HG02610 (cell line): Measurements from ENCODE around the gene SRP9.
"Not testable (repeated sequence)": the region's sequence is repeated elsewhere in the genome, so short reads cannot be mapped to it uniquely, and the experiment has no call there.

Source experiments
- ATAC-seq: cut with Tn5 transposase; IDR thresholded peaks from one replicate; pipeline ENCODE4 v1.9.1; 2021; ENCODE audit warnings: mild to moderate bottlenecking, moderate library complexity; ENCODE audit not compliant: unreplicated experiment

Gene SRP9

DNA sequence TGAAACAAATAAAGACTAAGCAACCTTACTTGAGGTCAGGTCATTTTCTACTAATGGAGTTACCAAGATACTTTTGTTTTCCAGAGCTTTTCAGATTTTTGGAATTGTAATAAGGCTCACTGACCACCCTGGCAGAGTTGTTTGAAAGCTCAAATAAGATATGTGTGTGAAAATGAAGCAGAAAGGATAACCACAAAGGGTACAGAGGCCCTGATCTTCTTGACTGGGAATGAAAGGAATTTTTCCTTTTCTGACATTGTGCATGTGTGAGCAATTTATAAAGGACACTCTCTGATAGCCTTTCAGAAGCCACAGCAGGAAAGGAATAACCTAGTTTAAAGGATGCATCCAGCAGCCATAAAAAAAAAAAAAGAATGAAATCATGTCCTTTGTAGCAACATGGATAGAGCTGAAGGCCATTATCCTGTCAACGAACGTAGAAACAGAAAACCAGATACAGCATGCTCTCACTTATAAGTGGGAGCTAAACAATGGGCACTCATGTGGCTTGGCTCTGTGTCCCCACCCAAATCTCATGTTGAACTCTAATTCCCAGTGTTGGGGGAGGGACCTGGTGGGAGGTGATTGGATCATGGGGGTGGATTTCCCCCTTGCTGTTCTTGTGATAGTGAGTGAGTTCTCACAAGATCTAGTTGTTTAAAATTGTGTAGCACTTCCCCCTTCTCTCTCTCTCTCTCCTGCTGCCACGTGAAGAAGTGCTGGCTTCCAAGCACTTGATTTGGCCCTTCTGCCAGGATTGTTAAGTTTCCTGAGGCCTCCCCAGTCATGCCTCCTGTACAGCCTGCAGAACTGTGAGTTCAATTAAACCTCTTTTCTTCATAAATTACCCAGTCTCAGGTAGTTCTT is 3.1 kb upstream of the SRP9 start:
- no peak for ATAC-seq

DNA sequence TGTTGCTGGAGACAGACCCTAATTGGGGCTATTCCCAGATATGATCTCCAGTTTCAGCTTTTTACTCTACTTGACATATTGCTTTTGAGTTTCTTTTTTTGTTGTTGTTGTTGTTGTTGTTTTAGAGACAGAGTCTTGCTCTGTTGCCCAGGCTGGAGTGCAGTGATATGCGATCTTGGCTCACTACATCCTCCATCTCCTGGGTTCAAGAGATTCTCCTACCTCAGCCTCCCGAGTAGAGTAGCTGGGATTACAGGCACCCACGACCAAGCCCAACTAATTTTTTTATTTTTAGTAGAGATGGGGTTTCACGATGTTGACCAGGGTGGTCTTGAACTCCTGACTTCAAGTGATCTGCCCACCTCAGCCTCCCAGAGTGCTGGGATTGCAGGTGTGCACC is 1.3 kb upstream of the SRP9 start:
- no peak for ATAC-seq

DNA sequence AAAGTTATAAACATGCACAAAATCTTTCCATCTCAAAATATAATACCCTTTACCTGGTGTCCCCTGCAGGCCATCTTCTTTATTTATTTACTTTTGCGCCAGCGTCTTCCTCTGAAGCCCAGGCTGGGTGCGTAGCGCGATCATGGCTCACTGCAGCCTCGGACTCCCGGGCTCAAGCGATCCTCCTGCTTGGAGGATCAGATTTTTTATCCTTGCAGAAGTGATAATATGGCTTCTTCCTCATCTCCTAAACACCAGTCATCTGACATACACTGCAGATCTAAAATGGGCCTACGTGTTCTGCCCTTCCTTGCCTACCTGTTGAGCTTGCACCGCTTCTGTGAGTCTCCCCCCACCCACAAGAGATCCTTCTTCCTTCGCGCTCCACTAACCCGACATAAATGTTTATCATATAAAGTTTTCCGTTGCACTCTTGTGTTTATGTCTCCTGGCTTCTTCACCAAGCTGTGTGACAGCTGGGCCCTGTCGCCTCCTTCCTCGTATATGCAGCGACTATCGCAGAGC is 506 bp upstream of the SRP9 start:
- ATAC-seq = peak; percentile 10

DNA sequence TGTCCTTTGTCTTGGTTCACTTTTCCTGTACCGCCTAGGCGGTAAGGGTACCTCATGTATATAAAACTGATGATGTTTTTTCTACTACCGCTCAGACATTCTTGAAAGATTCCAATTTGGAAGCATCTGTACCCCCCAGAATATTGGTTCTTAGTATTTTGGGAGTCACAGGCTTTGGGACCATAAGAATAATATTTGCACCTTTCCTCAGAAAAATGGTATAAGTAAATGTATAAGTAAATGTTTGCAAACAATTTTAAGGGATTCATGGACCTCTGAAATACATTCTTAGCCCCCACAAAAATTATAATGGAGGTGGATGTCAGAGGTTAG is 677 bp downstream of the SRP9 start:
- ATAC-seq = no peak

DNA sequence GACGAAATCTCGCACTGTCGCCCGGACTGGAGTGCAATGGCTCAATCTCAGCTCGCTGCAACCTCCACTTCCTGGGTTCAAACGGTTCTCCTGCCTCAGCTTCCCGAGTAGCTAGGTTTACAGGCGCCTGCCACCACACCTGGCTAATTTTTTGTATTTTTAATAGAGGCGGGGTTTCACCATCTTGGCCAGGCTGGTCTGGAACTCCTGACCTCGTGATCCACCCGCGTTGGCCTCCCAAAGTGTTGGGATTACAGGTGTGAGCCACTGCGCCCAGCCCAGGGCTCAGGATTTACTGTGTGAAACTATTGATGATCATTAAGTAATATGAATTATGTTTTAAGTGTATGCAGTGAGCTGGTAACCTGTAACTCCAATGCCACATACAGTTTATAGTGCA is 1.5 kb downstream of the SRP9 start:
- ATAC-seq = not testable (repeated sequence)

DNA sequence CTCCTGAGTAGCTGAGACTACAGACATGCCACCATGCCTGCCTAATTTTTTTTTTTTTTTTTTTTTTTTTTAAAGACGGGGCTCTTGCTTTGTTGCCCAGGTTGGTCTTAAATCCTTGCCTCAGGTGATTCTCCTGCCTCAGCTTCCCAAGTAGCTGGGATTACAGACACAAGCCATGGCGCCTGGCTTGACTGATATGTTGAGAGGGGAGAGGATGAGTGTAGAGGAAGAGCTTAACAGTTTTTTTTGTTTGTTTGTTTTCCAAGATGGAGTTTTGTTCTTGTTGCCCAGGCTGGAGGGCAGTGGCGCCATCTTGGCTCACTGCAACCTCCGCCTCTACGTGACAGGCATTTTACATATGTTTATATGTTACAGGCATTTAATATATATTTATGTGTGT is 2.5 kb downstream of the SRP9 start:
- no peak for ATAC-seq

DNA sequence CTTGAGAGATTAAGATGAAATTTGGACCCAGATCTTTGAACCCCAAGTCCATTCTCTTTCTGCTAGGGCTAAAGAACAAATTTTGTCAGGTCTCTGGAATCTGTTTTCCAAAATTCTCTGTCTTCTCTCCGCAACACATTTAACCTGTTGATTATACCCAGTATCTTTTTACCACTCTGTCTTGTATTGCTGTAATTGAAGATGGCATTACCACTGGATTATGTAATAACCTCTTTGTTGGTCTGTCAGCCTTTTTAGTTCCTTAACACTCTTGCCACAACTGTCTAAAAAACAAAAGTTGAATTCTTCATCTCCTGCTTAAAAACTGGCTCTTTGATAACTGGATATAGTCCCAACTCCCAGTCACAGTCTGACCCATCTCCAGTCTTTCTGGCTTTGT is 3.0 kb downstream of the SRP9 start:
- ATAC-seq = no peak

DNA sequence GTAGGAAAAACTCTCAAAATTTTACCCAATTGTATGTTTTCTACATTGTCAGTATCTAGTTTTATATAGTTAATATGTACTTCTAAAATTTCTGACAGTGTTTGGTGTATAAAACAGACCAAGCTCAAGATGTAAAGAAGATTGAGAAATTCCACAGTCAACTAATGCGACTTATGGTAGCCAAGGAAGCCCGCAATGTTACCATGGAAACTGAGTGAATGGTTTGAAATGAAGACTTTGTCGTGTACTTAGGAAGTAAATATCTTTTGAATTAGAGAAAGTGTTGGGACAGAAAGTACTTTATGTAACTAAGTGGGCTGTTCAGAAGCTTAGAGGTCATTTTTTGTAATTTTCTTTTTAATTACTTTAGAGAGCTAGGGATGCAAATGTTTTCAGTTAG is 11.5 kb downstream of the SRP9 start:
- ATAC-seq = not testable (repeated sequence)

DNA sequence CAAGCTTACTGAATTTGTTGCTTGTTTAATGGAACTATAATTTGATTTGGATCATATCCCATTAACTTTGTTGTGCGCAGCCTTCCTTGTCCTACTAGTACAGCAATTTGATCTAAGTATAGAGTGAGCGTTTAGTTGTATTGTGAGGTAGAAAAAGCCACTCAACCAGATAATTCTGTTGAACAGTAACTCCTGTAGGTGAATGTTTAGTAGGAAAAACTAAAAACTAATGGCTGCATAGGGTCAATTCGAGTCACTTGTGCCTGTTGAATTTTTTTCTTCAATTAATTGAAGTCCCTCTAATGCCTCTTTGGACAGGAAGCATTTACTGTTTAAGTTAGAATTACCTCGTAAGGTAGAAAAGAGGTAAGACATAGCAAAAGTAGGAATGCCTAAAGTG is 17.3 kb downstream of the SRP9 start:
- no peak for ATAC-seq

DNA sequence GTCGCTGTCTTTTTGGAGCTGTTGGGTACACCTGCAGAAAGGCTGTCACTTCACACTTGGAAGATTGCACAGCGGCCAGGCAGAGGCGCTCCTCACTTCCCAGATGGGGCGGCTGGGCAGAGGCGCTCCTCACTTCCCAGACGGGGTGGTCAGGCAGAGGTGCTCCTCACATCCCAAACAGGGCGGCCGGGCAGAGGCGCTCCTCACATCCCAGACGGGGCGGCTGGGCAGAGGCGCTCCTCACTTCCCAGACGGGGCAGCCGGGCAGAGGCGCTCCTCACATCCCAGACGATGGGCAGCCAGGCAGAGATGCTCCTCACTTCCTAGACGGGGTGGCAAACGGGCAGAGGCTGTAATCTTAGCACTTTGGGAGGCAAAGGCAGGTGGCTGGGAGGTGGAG is 18.5 kb downstream of the SRP9 start:
- ATAC-seq = not testable (repeated sequence)

DNA sequence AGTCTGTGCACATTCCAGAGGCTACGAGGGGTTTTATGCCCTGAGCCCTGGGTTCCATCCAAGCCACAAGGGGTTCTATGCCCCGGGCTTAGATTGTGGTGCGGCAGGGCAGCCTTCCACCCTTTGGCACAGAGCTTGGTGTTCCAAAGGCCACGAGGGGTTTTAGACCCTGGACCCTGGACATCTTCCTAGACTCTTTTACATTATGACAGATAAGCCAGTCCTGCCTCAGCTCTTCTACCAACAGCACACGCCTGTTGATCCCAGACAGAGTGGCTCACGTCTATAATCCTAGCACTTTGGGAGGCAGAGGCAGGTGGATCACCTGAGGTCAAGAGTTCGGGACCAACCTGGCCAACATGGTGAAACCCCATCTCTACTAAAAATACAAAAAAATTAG is 23.5 kb downstream of the SRP9 start:
- ATAC-seq = not testable (repeated sequence)

DNA sequence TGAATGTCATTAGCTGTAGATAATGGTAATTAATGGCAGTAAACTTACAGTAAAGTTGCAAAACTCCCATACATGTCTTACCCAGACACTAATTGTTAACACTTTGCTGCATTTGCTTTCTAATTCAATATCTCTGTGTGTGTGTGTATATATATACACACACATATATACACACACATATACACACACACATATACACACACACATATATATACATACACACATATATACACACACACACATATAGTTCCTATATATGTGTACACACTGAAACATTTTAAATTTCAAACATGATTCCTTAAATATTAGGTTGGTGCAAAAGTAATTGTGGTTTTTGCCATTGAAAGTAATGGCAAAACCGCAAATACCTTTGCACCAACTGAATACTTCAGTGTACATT is 28.6 kb downstream of the SRP9 start:
- ATAC-seq = no peak

DNA sequence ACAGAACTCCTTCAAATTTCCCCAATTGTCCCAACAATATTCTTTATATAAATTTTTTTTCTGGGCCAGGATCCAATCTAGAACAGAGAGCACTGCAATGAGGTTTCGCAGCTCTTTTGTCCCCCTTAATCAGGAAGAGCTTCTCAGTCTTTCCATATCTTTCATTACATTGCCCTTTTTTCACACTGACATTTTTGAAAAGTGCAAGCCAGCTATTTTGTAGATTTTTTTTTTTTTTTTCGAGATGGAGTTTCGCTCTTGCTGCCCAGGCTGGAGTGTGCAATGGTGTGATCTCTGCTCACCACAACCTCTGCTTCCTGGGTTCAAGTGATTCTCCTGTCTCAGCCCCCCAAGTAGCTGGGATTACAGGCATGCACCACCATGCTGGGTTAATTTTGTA is 29.1 kb downstream of the SRP9 start:
- ATAC-seq = not testable (repeated sequence)

DNA sequence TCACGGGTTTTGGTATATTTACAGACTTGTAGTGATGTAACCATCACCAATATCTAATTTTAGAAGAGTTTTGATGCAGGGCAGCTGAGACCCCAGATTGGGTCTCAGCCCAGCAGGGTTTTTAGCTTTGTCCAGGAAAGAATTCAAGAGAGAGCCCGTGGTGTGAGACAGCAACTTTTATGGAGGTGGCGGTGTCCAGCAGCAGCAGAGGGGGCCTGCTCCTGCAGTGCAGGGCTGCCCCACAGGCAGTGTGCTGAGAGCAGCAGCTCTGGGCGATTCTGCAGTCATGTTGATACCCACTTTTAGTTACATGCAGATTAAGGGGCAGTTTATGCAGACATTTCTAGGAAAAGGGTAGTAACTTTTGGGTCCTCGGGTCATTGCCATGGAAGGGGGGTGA is 30.5 kb downstream of the SRP9 start:
- no peak for ATAC-seq

DNA sequence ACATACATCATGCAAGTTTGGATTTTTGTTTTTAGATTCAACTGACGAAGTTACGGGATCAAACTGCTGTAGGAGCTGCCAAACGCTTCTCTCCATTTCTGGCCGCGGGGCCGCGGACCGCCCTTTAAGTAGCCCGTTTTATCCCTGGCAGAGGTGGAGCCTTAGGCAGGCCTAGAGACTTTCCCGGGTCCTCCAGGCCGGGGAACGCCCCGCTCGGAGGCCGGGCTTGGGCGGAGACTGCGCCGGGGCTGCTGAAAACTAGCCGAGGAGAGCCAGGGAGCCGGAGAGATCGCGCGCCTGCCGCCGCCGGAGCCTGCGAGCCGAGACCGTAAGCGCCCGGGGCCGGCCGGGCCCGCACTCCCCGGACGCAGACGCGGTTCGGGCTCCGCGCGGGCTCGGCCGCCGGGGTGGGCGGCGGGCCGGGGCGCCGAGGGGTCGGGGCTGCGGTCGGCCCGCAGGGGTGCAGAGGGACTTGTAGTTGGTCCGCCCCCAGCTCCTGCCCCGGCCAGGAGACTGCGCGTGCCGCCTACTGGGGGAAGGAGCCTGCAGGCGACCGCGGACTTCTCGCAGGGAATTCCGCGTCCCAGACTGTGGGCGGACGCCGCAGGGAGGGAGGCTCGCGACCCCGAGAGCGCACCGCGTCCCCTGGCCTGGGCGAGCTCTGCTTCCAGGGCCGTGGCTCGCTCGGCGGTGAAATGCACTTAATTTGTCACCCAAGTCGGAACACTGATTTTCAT is 32.4 kb downstream of the SRP9 start, which contains the start of gene EPHX1:
EPHX1 (plus strand) TSS at position 283 of the 737 bp plus-strand sequence. CDS start 18,606 bp downstream, outside the sequence.
- peak; percentile 97 for ATAC-seq

DNA sequence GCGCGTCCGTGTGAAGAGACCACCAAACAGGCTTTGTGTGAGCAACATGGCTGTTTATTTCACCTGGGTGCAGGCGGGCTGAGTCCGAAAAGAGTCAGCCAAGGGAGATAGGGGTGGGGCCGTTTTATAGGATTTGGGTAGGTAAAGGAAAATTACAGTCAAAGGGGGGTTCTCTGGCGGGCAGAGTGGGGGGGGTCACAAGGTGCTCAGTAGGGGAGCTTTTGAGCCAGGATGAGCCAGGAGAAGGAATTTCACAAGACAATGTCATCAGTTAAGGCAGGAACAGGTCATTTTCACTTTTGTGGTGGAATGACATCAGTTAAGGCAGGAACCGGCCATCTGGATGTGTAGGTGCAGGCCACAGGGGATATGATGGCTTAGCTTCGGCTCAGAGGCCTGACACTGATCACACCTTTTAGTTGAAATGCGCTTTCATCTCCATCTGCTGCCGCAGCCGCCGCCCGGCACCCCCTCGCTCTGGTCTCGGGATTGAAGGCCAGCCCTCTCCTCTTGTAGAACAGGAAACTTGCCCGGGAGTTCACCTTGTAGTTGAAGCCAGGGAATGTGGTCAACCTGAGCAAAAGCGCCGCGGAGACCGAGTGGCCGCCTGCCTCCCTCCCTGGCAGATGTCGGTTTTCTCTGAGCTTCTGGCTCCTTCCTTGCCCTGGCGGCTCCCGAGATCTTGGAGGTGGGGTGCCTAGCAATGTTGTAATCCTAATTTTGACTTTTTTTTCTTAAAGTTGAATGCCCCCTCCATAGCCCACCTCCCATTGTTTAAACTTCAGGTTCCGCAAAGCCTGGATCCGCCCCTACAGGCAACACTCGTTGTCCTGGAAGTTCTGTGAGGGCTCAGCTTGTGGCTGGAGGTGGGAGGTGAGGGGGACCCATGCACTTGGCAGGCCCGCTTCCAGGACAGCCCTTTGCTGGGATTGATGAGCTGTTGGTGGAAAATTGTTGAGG is 33.2 kb downstream of the SRP9 start:
- not testable (repeated sequence) for ATAC-seq

DNA sequence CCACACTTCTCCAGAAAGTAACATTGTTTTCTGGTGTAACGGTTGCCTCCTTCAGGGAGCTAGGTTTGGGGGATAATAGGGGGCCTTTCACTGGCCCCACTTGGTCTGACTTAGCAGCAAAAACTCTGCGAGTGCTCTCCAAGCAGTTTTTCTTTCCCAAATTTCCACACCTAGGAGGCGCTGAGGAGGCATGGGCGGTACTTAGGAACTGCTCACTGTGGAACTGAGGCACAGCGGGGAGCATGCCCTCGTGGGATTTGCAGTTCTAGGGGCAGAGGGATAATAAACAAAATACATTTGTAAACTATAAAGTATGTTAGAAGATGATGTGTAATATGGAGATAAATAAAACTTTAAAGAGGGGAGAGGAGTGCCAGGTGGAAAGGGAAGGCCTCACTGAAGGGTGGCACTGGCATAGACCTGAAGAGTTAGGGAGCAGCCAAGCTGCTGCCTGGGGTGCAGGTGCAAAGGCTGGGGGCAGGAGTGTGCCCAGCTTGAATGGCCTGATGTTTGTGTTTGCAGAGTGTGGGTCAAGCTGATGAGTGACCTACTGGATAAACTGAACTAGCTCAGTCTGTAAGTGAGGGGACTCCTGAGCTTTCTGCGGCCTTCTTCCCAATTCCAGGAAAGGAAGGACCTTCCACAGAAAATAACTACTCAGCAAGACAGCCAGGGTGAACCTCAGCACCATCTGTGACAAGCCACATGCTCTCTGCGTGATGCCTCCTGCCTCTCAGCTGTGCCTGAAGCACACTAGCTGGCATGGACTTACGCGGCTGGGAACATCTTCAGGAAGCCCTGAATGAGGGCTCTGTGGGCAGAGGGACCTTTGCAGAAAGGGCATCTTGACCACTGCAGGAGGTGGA is 34.2 kb downstream of the SRP9 start:
- no peak for ATAC-seq

DNA sequence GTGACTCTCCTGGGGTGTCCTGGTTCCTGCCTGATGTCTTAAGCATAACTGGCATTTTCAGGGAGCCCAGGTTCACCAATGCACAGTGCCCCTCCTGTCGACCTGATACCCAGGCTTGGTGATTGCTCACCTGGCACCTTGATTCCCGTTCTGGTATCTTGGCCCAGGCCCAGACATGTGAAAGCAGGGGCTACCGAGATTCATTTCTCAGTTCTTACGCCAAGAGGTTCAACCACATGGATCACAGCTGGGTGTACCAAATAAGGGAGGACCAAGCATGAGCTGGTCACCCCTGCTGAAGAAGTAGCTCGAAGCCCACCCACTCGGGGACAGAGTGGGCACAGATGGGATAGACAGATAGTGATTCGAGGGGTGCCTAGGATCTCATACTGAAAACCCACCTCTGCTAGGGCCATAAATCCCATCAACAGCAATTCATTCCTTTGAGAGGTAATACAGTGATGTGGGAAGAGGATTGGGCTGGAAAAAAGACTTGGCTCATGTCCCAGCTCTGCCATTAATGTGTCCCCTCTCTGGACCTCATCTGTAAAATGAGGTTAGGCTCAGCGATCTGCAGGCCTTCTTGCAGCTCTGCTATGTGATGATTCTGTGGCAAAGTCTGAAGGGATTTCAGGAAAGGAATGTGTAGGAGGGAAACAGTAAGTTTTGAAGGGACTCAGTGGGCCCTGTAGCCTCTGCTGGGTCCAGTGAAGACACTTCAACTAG is 35.0 kb downstream of the SRP9 start:
- no peak for ATAC-seq
